HG02642 (cell line): Measurements from ENCODE around the gene OSTM1.

Source experiments
- ATAC-seq: cut with Tn5 transposase; IDR thresholded peaks from one replicate; pipeline ENCODE4 v1.9.1; 2021; ENCODE audit warnings: mild to moderate bottlenecking; ENCODE audit not compliant: unreplicated experiment, poor library complexity

The OSTM1 gene

DNA sequence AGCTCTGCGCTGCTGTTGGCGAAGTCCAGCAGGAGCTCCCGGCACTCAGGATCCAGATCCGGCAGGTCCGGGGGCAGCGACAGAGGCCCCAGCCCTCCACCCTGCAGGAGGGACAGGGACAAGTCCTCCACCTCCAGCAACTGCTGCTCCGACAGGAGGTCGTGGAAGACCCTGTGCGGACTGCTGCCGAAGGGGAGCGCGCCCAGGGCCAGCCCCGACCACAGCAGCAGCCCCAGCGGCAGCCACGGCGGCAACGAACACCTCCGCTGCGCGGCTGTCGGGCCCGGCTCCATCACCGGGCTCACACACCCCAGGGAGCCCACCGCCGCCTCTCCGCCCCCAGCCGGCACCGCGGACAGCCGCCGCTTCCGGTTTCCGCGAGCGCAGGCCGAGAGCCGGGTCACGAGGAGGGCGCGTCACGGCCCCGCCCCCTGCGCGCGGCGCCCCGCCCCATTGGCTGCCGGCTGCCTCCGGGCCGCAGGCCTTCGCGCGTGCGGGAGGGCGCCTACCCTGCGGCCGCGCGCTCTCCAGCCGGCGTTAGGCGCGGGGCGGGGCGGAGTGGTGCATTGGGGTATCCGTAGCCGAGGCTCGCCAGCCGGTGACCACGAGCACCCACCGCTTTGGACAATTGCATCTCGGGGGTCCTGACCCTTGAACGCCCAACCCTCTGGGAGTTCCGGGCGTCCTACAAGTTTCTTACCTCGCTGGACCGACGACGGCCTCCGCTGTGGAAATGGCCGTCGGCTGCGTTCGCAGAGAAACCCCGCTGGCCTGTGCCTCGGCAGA, at the start of gene OSTM1:
OSTM1 (minus strand) TSS at position 383 of the 786 bp plus-strand sequence; CDS start at position 293, 90 bp downstream.
- ATAC-seq: peak; percentile 98

DNA sequence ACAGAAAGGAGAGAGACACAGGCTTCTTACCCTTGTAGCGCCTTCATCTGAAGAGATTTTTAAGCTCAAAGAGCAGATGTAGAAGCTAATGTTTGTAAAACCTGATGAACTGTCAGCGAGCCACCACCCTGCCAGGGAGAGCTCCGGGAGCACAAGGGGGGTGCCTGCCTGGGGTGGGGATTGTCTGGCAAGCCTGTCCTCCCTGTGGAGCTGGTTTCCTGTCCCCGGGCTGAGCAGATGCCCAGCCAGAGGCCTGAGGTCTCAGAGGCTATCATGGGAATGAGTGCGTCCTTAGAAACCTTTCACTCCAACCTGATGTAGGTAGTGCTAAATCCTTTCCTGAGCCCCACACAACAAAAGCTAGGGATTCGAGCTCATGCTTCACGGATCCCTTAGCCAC, 49.4 kb upstream of the OSTM1 start:
- ATAC-seq: no peak

DNA sequence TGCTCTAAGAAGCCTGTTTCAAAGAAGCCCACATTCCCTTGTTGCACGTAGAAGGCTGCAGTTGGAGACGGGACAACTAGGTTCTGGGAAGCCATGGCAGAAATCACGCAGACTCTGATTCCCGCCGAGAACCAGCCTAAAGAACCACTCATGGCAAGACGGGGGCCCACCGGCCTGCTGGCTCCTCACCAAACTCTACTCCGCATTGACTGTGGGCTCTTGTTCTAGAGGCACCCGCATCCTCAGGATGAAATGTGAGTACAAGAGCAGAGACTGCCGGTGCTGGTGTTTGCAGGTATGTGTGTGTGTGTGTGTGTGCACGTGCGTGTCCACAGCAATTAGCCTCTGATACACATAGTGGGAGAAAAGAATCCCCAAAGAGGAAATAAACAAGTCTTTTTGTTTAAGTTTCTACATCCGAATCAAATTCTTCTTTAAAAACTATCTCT, 49.0 kb upstream of the OSTM1 start:
- ATAC-seq: no peak

DNA sequence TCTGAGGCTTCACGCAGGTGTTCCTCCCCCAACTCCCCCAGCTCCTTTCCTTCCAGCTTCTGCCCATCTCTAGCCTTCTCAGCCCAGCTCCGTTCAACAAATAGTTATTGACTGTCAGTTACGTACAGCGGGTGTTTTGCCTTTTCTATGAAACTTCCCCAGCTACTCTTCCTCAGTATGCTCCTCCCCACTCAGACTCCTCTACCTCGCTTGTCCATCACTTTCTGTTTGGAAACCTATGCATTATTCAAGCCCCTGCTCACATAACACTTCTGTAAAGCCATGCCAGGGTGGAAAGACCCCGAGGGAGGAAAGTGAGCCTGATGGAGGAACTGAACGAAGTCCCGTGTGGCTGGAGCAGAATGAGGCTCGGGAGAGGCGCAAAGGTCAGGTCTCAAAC, 47.1 kb upstream of the OSTM1 start:
- no peak for ATAC-seq

DNA sequence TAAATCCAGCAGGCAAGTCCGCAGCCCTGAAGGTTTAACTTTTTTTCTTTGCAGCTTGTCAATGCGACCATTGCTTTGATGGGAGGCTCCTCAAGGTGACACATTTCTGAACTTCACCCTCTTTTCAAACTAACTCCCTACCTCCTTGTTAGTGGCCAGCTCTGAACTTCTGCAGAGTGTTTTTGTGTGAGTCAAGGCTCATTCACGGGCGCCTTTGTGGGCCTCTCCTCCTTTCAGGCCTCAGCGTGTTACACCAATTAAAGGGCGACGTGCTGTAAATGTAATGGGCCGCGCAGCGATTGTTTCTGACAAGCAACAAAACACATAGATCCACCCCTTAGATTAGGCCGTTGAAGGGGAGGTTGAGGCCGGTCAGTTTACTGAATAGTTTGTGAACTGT, 45.8 kb upstream of the OSTM1 start:
- ATAC-seq: no peak

DNA sequence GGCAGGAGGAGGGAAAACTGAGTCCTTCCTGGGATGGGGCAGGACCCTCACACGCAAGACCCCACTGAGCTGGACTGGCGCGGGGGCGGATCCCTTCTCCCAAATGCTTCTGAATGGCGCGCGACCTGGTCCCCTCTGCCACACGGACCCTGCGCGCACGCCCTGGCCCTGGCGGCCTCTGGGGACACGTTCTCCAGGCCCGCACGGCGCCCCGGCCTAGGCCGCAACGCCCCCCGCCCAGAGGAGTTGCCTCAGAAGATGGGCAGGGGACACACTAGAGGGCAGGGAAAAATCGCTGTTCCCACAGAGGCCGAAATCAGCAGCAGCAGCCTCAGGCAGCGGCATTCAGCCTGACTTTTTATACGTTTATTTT, 45.2 kb upstream of the OSTM1 start:
- no peak for ATAC-seq

- ATAC-seq: no peak
Measured at GRCh38 chr6:108118810-108119768, 44.5 kb upstream of the OSTM1 start.

GRCh38 chr6:108118359-108118724, 43.8 kb upstream of the OSTM1 start:
- no peak for ATAC-seq

GRCh38 chr6:108117427-108118358, 43.2 kb upstream of the OSTM1 start:
- peak; percentile 60 for ATAC-seq

GRCh38 chr6:108116546-108117426, 42.2 kb upstream of the OSTM1 start:
- ATAC-seq: no peak

- ATAC-seq: no peak
Measured at GRCh38 chr6:108115598-108116058, 41.1 kb upstream of the OSTM1 start.

- no peak for ATAC-seq
Measured at GRCh38 chr6:108114841-108115597, 40.5 kb upstream of the OSTM1 start.

DNA sequence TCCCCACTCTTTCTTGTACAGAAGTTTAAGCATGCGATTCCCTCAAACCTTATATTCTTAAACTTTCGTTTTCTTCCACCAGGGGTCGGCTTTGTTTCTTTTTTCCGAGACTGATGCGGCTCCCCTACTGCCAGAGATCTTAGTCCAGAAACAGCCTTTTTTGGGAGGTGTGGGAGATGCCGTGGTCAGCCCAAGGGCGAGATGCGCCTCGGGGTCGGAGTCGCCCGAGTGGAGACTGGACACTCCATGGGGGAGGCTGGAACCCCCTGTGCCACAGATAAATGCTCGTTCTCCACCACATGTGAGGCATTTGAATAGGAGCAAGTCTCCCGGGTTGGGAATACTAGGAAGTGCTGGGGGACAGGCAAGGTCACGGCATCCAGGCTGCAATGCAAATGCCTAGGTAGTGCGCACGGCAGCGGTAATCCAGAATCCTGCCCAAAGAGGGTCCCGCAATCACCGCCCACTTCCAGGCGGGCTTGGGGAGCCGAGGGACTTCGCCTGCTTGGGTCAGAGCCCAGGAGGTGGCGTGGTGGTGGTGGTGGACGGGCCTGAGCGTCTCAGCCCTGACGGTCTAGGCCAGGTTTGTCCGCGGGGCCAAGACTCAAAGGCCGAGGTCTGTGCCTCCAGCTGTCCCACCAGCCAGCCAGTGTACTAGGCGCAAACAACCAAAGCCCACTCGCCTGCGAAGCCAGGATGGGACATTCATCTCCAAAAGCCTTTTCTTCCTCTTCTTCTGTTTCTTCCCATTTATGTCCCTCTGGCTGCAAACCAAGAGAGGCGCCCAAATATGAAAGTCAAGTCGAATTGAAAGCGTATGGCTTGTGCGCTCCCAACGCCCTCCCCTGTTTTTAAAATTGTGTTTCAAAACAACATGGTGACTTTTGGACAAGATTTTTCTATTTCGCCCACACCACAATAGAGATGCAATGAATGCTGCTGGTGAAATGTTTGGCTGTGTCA, 39.3 kb upstream of the OSTM1 start:
- ATAC-seq: no peak

DNA sequence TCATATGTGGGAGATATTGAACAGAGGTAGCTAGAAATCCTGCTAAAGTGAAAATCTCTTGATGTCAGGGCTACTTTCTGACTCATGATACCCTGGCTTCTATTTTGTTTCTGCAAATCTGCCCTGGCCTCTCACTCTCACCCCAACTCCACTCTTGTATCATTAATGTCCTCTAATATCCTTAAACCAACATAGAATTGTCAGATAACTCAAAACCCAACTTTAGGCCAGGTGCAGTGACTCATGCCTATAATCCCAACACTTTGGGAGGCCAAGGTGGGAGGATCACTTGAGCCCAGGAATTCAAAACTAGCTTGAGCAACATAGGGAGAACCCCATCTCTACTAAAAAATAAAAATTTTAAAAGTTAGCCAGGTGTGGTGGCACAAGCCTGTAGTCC, 33.8 kb upstream of the OSTM1 start:
- ATAC-seq: no peak

DNA sequence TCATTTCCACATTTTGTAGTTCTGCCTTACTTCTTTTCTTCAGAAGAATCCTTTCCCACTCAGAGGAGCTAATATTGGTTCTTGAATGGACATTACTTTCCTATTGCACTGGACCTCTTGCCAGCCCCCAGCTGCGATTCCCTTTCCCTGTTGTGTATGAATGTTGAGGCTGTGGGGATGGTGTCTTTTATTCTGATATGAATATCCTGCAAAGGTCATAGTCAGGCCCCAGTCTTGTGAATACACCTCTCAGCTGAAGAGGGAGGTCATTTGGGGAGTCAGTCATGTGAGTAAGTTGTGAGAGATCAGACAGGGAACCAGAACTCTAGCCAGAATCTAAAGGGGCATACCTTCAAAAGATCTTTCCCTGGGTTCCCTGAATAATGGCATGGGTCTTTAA, 32.6 kb upstream of the OSTM1 start:
- ATAC-seq: no peak

GRCh38 chr6:108106694-108107093, 32.2 kb upstream of the OSTM1 start:
- ATAC-seq: no peak

GRCh38 chr6:108106261-108106660, 31.7 kb upstream of the OSTM1 start:
- no peak for ATAC-seq
